ENCODE data around the gene C11orf24.

GRCh38 chr11:68287419-68287818 lies 15.6 kb upstream of the C11orf24 start:
- TF ChIP-seq POLR2A (IDR thresholded peaks at IDR 0.05) (no peak), CTCF (IDR thresholded peaks at IDR 0.05) (no peak), EP300 (IDR thresholded peaks at IDR 0.05) (no peak)
